Neural cell (in vitro differentiated cells): ENCODE measurements around the gene UNC79. TPM values are rescaled to one million over a fixed set of nuclear protein-coding genes. Genes with fewer than 3 reads are reported as not detected.
"Not testable (repeated sequence)": the region's sequence is repeated elsewhere in the genome, so short reads cannot be mapped to it uniquely, and the experiment has no call there.

Experiments
- H2AFZ ChIP-seq: fragments of 200-600, 300-800 bp; sonication (generic), shearing (Covaris generic); 2 replicates; pipeline ENCODE4 v1.6.0; 2014; ENCODE audit warnings: low read depth, mild to moderate bottlenecking, antibody characterized with exemption, low read length, moderate library complexity
- H3F3A ChIP-seq: fragments of 200-600 bp; shearing (Covaris generic); 2 replicates; pipeline ENCODE4 v1.6.1; 2016; ENCODE audit warnings: mild to moderate bottlenecking, moderate library complexity, mixed read lengths, antibody characterized with exemption, low read length; ENCODE audit not compliant: insufficient read depth, poor library complexity, severe bottlenecking
- H3K27ac ChIP-seq: fragments of 200-600, 300-800 bp; sonication (generic), shearing (Covaris generic); 2 replicates; pipeline ENCODE4 v1.5.1; 2014; ENCODE audit warnings: mild to moderate bottlenecking, low read length, moderate library complexity
- H3K27me3 ChIP-seq: fragments of 300-800, 200-600 bp; sonication (generic), shearing (Covaris generic); 2 replicates; pipeline ENCODE4 v1.6.0; 2014; ENCODE audit warnings: mild to moderate bottlenecking, low read depth, low read length, moderate library complexity; ENCODE audit not compliant: insufficient read depth
- H3K36me3 ChIP-seq: fragments of 300-800, 200-600 bp; sonication (generic), shearing (Covaris generic); 2 replicates; pipeline ENCODE4 v1.5.1; 2014; ENCODE audit warnings: mild to moderate bottlenecking, antibody characterized with exemption, low read length, moderate library complexity; ENCODE audit not compliant: insufficient read depth
- H3K4me2 ChIP-seq: fragments of 300-800, 200-600 bp; sonication (generic), shearing (Covaris generic); 2 replicates; pipeline ENCODE4 v1.6.0; 2014; ENCODE audit warnings: mild to moderate bottlenecking, low read length
- H3K4me3 ChIP-seq: fragments of 300-800, 200-600 bp; sonication (generic), shearing (Covaris generic); 2 replicates; pipeline ENCODE4 v1.5.1; 2014; ENCODE audit warnings: mild to moderate bottlenecking, low read length, moderate library complexity
- H3K79me2 ChIP-seq: fragments of 200-600 bp; shearing (Covaris generic); replicated peaks from 2 replicates; pipeline ENCODE4 v1.6.0; 2014; ENCODE audit warnings: mild to moderate bottlenecking, low read length, moderate library complexity; ENCODE audit not compliant: insufficient read depth
- H3K9ac ChIP-seq: fragments of 300-800, 200-600 bp; sonication (generic), shearing (Covaris generic); 2 replicates; pipeline ENCODE4 v1.6.1; 2016; ENCODE audit warnings: mild to moderate bottlenecking, low read length, mixed read lengths
- H3K9me2 ChIP-seq: fragments of 200-600 bp; shearing (Covaris generic); 2 replicates; pipeline ENCODE4 v1.6.1; 2016; ENCODE audit warnings: mild to moderate bottlenecking, low read length, mixed read lengths; ENCODE audit not compliant: insufficient read depth
- H3K9me3 ChIP-seq: fragments of 200-600, 300-800 bp; sonication (generic), shearing (Covaris generic); 2 replicates; pipeline ENCODE4 v1.6.1; 2016; ENCODE audit warnings: mild to moderate bottlenecking, mixed run types, low read length, moderate library complexity, mixed read lengths
- H4K20me1 ChIP-seq: fragments of 200-600 bp; shearing (Covaris generic); 2 replicates; pipeline ENCODE4 v1.6.1; 2016; ENCODE audit warnings: mild to moderate bottlenecking, mixed run types; ENCODE audit not compliant: insufficient read depth
- EP300 ChIP-seq: fragments of 450-650 bp; conservative IDR thresholded peaks from 2 replicates; pipeline ENCODE4 v1.6.1; 2014; ENCODE audit warnings: antibody characterized with exemption, mild to moderate bottlenecking, moderate library complexity; ENCODE audit not compliant: poor library complexity, severe bottlenecking
- EZH2 ChIP-seq: fragments of 200-600, 300-800 bp; shearing (Covaris generic), sonication (generic); IDR thresholded peaks from 2 replicates; pipeline ENCODE4 v1.6.1; 2014; ENCODE audit warnings: antibody characterized with exemption, low read length, borderline replicate concordance, mild to moderate bottlenecking; ENCODE audit not compliant: insufficient read depth, poor library complexity, severe bottlenecking
- MXI1 ChIP-seq: fragments of 450-650 bp; conservative IDR thresholded peaks from 2 replicates; pipeline ENCODE4 v1.6.1; 2014; ENCODE audit warnings: antibody characterized with exemption, mild to moderate bottlenecking; ENCODE audit not compliant: poor library complexity, severe bottlenecking
- POLR2AphosphoS5 ChIP-seq: IDR thresholded peaks from 2 replicates; pipeline ENCODE4 v1.6.1; 2012
- SMC3 ChIP-seq: fragments of 450-650 bp; conservative IDR thresholded peaks from 2 replicates; pipeline ENCODE4 v1.6.1; 2014; ENCODE audit warnings: antibody characterized with exemption, mild to moderate bottlenecking, moderate library complexity; ENCODE audit not compliant: poor library complexity
- polyA plus RNA-seq: library from polyadenylated mRNA; depleted of rRNA; stranded (reverse); fragments of >200 nt; gene quantifications from 2 replicates; pipeline ENCODE4 v1.2.3, GENCODE V29; 2014
- TF ChIP-seq, protein P1 (sequence below): IDR thresholded peaks from 2 replicates; pipeline ENCODE4 v1.6.1; 2012; ENCODE audit warnings: borderline replicate concordance
- TF ChIP-seq, protein P2 (sequence below): fragments of 450-650 bp; IDR thresholded peaks from 2 replicates; pipeline ENCODE4 v1.5.1; 2014; ENCODE audit warnings: antibody characterized with exemption, mild to moderate bottlenecking, moderate library complexity; ENCODE audit not compliant: poor library complexity, severe bottlenecking

UNC79 gene
- polyA plus RNA-seq, 1 donor from 2014 or later = 22.6 TPM

DNA sequence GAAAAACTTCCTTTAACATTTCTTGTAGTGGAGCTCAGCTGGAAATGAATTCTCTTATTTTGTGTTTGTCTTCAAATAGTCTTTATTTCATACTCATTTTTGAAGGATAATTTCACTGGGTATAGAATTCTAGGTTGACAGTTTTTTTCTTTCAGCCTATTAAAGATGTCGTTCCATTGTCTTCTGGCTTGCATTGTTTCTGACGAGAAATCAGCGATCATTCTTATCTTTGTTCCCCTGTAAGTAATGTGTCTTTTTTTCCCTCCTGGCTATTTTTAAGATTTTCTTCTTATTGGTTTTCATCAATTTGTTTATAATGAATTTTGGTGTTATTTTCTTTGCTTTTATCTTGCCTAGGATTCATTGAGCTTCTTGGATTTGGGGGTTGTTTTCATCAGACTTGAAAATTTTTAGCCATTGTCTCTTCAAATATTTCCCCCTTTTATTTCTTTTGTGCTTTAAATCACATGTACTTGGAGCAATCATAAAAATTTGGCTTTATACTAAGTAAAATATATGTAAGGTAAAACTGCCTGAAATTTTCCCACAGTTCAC is 89.4 kb downstream of the UNC79 start:
- H3K4me3 ChIP-seq = no peak overlapping the region
- H3K9me3 ChIP-seq = peaks cover 11% of the 10 kb centered on the region
- H3K27me3 ChIP-seq = no peaks in the 10 kb centered on the region
- no peaks in the 10 kb centered on the region for H3K79me2 ChIP-seq
- H2AFZ ChIP-seq = no peak overlapping the region
- H3K36me3 ChIP-seq = peaks cover 8% of the 10 kb centered on the region
- H4K20me1 ChIP-seq = no peaks in the 10 kb centered on the region
- no peaks in the 10 kb centered on the region for H3F3A ChIP-seq
- H3K9ac ChIP-seq = no peak overlapping the region
- TF ChIP-seq MXI1 (no peak), POLR2AphosphoS5 (no peak), EP300 (no peak), EZH2 (no peak), SMC3 (no peak)
- TF ChIP-seq, protein P1, sequence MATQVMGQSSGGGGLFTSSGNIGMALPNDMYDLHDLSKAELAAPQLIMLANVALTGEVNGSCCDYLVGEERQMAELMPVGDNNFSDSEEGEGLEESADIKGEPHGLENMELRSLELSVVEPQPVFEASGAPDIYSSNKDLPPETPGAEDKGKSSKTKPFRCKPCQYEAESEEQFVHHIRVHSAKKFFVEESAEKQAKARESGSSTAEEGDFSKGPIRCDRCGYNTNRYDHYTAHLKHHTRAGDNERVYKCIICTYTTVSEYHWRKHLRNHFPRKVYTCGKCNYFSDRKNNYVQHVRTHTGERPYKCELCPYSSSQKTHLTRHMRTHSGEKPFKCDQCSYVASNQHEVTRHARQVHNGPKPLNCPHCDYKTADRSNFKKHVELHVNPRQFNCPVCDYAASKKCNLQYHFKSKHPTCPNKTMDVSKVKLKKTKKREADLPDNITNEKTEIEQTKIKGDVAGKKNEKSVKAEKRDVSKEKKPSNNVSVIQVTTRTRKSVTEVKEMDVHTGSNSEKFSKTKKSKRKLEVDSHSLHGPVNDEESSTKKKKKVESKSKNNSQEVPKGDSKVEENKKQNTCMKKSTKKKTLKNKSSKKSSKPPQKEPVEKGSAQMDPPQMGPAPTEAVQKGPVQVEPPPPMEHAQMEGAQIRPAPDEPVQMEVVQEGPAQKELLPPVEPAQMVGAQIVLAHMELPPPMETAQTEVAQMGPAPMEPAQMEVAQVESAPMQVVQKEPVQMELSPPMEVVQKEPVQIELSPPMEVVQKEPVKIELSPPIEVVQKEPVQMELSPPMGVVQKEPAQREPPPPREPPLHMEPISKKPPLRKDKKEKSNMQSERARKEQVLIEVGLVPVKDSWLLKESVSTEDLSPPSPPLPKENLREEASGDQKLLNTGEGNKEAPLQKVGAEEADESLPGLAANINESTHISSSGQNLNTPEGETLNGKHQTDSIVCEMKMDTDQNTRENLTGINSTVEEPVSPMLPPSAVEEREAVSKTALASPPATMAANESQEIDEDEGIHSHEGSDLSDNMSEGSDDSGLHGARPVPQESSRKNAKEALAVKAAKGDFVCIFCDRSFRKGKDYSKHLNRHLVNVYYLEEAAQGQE = no peak
- TF ChIP-seq, protein P2, sequence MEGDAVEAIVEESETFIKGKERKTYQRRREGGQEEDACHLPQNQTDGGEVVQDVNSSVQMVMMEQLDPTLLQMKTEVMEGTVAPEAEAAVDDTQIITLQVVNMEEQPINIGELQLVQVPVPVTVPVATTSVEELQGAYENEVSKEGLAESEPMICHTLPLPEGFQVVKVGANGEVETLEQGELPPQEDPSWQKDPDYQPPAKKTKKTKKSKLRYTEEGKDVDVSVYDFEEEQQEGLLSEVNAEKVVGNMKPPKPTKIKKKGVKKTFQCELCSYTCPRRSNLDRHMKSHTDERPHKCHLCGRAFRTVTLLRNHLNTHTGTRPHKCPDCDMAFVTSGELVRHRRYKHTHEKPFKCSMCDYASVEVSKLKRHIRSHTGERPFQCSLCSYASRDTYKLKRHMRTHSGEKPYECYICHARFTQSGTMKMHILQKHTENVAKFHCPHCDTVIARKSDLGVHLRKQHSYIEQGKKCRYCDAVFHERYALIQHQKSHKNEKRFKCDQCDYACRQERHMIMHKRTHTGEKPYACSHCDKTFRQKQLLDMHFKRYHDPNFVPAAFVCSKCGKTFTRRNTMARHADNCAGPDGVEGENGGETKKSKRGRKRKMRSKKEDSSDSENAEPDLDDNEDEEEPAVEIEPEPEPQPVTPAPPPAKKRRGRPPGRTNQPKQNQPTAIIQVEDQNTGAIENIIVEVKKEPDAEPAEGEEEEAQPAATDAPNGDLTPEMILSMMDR = no peak
- H3K27ac ChIP-seq = no peak overlapping the region
- no peaks in the 10 kb centered on the region for H3K9me2 ChIP-seq
- no peak overlapping the region for H3K4me2 ChIP-seq

DNA sequence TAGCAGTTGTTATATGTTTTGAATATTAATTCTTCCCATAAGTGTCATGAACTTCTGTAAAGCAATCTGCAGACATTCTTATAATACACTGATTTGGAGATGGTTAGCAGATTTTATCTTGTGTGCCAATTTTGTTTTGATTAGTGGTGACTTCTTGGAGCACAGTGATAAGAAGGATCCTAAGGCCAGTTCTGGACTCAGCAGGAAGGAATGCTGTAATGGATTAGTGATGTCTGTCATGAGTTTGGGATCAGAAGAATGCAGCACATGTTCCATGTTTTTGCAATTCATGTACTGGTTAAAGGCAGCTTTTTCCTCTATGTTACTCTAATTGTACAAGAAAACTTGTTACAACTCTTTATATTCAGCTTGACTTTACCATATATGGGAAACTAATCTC is 91.5 kb downstream of the UNC79 start:
- Histone ChIP-seq H3K4me2 (no peak overlapping the region), H3K36me3 (peaks cover 8% of the 10 kb centered on the region), H3K79me2 (no peaks in the 10 kb centered on the region), H3K9me3 (peaks cover 11% of the 10 kb centered on the region), H3K27me3 (no peaks in the 10 kb centered on the region), H3K9me2 (no peaks in the 10 kb centered on the region), H4K20me1 (no peaks in the 10 kb centered on the region), H3K9ac (no peak overlapping the region), H3K27ac (no peak overlapping the region), H3F3A (no peaks in the 10 kb centered on the region), H2AFZ (no peak overlapping the region), H3K4me3 (no peak overlapping the region)
- no peak for TF ChIP-seq EZH2

DNA sequence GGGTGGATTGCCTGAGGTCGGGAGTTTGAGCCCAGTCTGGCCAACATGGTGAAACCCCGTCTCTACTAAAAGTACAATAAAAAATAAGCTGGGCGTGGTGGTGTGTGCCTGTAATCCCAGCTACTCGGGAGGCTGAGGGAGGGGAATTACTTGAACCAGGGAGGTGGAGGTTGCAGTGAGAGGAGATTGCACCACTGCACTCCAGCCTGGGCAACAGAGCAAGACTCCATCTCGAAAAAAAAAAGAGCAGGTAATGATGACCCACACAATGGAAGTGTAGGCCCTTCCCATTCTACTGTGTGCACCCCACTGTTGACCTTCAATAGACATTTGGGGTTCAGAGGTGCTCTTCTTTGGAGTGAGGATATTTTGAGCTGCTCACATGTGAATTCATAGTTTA is 94.5 kb downstream of the UNC79 start:
- not testable (repeated sequence) for H3K4me2 ChIP-seq, H3K9ac ChIP-seq, H3K4me3 ChIP-seq, H4K20me1 ChIP-seq, H3K79me2 ChIP-seq, H3F3A ChIP-seq, H3K36me3 ChIP-seq, H3K9me3 ChIP-seq, H3K9me2 ChIP-seq, H3K27ac ChIP-seq, H3K27me3 ChIP-seq, H2AFZ ChIP-seq
